SK-N-SH treated with all-trans-retinoic acid at 6 μM for 48 hours (cell line): ENCODE data around the gene ESYT1.

ENCODE experiments used
- ARNTL ChIP-seq: fragments of 450-650 bp; formaldehyde crosslinking; IDR thresholded peaks from 2 replicates; pipeline ENCODE4 v1.5.0; 2020; ENCODE audit warnings: low read depth, mild to moderate bottlenecking, moderate library complexity, borderline replicate concordance
- OSR1 ChIP-seq: fragments of 250-450 bp; sonication (Bioruptor Pico); IDR thresholded peaks from 2 replicates; pipeline ENCODE4 v1.8.0; 2022; ENCODE audit warnings: moderate library complexity, mild to moderate bottlenecking, inconsistent platforms
- TCF4 ChIP-seq: fragments of 250-450 bp; sonication (Bioruptor Pico); IDR thresholded peaks from 2 replicates; pipeline ENCODE4 v1.8.0; 2021; ENCODE audit warnings: mild to moderate bottlenecking, moderate library complexity, borderline replicate concordance
- TSHZ2 ChIP-seq: fragments of 250-450 bp; sonication (Bioruptor Pico); IDR thresholded peaks from 2 replicates; pipeline ENCODE4 v1.5.0; 2020; ENCODE audit warnings: mild to moderate bottlenecking, moderate library complexity
- ZFP3 ChIP-seq: fragments of 250-450 bp; sonication (Bioruptor Pico); IDR thresholded peaks from 2 replicates; pipeline ENCODE4 v1.5.0; 2020; ENCODE audit warnings: mild to moderate bottlenecking, moderate library complexity
- ZNF565 ChIP-seq: fragments of 450-650 bp; formaldehyde crosslinking; conservative IDR thresholded peaks from 2 replicates; pipeline ENCODE4 v1.5.0; 2020; ENCODE audit warnings: low read depth, mild to moderate bottlenecking, moderate library complexity
- ZNF8 ChIP-seq: fragments of 450-650 bp; formaldehyde crosslinking; IDR thresholded peaks from 2 replicates; pipeline ENCODE4 v1.5.0; 2020; ENCODE audit warnings: mild to moderate bottlenecking, moderate library complexity

GRCh38 chr12:56152756-56153677 is 24.9 kb downstream of the ESYT1 start:
- TF ChIP-seq ZNF8 (CRISPR knock-in tag) (no peak), ZFP3 (CRISPR knock-in tag) (no peak), TCF4 (CRISPR knock-in tag) (no peak), ARNTL (CRISPR knock-in tag) (no peak), ZNF565 (CRISPR knock-in tag) (no peak), TSHZ2 (CRISPR knock-in tag) (no peak), OSR1 (CRISPR knock-in tag) (no peak)
